HFFc6 (cell line): ENCODE results near the gene PXMP4. TPM values are rescaled to one million over a fixed set of nuclear protein-coding genes. Genes with fewer than 3 reads are reported as not detected.
A peak's percentile ranks its signal among the peaks of the same experiment; 100 is the strongest.

Experiments used
- DNase-seq: peaks from one replicate; pipeline ENCODE4 v3.0.0-alpha.2; 2018
- H3K27ac Mint-ChIP-seq: 2 replicates; pipeline ENCODE4 v1.8.0; 2020; ENCODE audit warnings: mild to moderate bottlenecking, mixed read lengths
- H3K27me3 Mint-ChIP-seq: 2 replicates; pipeline ENCODE4 v1.8.0; 2021; ENCODE audit warnings: mild to moderate bottlenecking, moderate library complexity, mixed read lengths; ENCODE audit not compliant: insufficient read depth
- H3K36me3 Mint-ChIP-seq: 2 replicates; pipeline ENCODE4 v1.8.0; 2021; ENCODE audit warnings: low read depth, mixed read lengths
- H3K4me1 Mint-ChIP-seq: 2 replicates; pipeline ENCODE4 v1.8.0; 2020; ENCODE audit warnings: low read depth, mixed read lengths
- H3K4me3 Mint-ChIP-seq: 2 replicates; pipeline ENCODE4 v1.8.0; 2020; ENCODE audit warnings: mild to moderate bottlenecking, moderate library complexity, mixed read lengths
- H3K9me3 Mint-ChIP-seq: 2 replicates; pipeline ENCODE4 v1.8.0; 2020; ENCODE audit warnings: mild to moderate bottlenecking, mixed read lengths
- total RNA-seq, 6 experiments: library from RNA; stranded (reverse); fragmentation: NEBNext Ultra II Directional; extraction: Animal tissue kit (Norgen Biotek cat#: 25700); gene quantifications; 2 replicates in 1 of 6; 3 replicates in 5 of 6; pipeline ENCODE4 v1.2.3, GENCODE V29; 2021
- TF ChIP-seq, protein P1 (sequence below): fragments of 200-600 bp; sonication (generic); IDR thresholded peaks from 2 replicates; pipeline ENCODE4 v1.5.0; 2021; ENCODE audit warnings: antibody characterized with exemption, mild to moderate bottlenecking

PXMP4 gene
- total RNA-seq, 6 experiments from 2014 or later = 8.3 to 14.4 (median 11.4) TPM

DNA sequence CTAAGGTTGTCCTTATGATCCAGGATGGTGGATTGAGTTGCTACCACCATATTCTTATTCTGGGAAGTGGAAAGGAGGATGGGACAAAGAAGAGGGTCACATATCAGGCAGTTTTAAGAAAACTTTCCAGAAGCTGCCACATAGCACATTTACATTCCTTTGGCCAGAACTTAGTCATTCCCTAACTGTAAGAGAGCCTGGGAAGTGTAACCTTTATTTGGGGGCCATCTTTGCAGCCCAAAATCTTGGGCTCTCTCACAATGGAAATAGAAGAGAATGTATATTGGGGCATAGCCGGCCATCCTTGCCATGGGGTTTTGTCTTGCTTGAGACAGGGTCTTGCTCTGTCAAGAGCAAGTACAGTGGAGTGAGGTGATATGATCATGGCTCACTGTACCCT is 20.1 kb upstream of the PXMP4 start:
- H3K4me1 Mint-ChIP-seq = peaks cover 10% of the 10 kb centered on the region; the same call in 1 of the 2 replicates
- peaks cover 23% of the 10 kb centered on the region for H3K9me3 Mint-ChIP-seq
- H3K27ac Mint-ChIP-seq = no peak overlapping the region; the same call in 1 of the 2 replicates
- no peak for DNase-seq
- no peaks in the 10 kb centered on the region for H3K27me3 Mint-ChIP-seq
- H3K36me3 Mint-ChIP-seq = peaks cover 25% of the 10 kb centered on the region
- TF ChIP-seq, protein P1, sequence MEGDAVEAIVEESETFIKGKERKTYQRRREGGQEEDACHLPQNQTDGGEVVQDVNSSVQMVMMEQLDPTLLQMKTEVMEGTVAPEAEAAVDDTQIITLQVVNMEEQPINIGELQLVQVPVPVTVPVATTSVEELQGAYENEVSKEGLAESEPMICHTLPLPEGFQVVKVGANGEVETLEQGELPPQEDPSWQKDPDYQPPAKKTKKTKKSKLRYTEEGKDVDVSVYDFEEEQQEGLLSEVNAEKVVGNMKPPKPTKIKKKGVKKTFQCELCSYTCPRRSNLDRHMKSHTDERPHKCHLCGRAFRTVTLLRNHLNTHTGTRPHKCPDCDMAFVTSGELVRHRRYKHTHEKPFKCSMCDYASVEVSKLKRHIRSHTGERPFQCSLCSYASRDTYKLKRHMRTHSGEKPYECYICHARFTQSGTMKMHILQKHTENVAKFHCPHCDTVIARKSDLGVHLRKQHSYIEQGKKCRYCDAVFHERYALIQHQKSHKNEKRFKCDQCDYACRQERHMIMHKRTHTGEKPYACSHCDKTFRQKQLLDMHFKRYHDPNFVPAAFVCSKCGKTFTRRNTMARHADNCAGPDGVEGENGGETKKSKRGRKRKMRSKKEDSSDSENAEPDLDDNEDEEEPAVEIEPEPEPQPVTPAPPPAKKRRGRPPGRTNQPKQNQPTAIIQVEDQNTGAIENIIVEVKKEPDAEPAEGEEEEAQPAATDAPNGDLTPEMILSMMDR = no peak
- no peak overlapping the region for H3K4me3 Mint-ChIP-seq

DNA sequence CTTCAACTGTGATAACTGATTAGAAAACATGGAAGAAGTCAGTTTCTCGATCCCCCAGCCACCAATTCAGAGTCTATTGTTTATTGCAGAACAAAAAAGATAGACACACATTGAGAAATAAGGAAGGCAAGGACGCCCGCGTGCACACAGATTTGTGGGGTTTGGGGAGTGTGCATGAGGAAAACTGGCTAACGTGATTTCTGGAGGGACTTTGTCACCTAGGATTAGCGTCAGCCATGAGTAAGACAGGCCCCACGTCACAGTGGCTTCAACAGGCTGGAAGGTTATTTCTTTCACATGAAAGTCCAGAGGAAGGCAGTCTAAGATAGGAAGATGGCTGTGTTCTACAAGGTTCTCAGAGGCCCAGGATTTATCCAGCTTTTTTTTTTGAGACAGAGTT is 19.4 kb upstream of the PXMP4 start:
- Mint-ChIP-seq H3K36me3 (peaks cover 23% of the 10 kb centered on the region), H3K27me3 (no peaks in the 10 kb centered on the region), H3K4me3 (no peak overlapping the region), H3K27ac (no peak overlapping the region; the same call in 1 of the 2 replicates), H3K9me3 (peaks cover 23% of the 10 kb centered on the region), H3K4me1 (peaks cover 12% of the 10 kb centered on the region)
- no peak for DNase-seq
- TF ChIP-seq, protein P1 = no peak

DNA sequence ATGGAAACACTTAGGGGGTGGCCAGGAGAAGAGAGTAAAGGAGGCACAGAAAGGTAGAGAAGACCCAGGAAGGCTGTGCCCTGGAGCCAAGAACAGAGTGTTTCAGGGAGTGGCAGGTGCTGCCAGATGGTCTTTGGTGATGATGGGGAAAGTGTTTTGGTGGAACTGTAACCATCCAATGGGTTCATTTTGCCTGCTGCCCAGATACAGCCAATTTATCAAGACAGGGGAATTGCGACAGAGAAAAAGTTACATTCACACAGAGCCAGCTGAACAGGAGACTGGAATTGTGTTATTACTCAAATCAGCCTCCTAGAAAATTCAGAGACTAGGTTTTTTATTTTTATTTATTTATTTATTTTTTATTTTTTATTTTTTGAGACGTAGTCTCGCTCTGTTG is 16.9 kb upstream of the PXMP4 start:
- Mint-ChIP-seq H3K27me3 (no peaks in the 10 kb centered on the region; the same call in 1 of the 2 replicates), H3K36me3 (peaks cover 23% of the 10 kb centered on the region), H3K27ac (no peak overlapping the region; the same call in 1 of the 2 replicates), H3K4me1 (peaks cover 31% of the 10 kb centered on the region), H3K4me3 (no peak overlapping the region), H3K9me3 (peaks cover 23% of the 10 kb centered on the region)
- no peak for DNase-seq
- TF ChIP-seq, protein P1 = no peak

DNA sequence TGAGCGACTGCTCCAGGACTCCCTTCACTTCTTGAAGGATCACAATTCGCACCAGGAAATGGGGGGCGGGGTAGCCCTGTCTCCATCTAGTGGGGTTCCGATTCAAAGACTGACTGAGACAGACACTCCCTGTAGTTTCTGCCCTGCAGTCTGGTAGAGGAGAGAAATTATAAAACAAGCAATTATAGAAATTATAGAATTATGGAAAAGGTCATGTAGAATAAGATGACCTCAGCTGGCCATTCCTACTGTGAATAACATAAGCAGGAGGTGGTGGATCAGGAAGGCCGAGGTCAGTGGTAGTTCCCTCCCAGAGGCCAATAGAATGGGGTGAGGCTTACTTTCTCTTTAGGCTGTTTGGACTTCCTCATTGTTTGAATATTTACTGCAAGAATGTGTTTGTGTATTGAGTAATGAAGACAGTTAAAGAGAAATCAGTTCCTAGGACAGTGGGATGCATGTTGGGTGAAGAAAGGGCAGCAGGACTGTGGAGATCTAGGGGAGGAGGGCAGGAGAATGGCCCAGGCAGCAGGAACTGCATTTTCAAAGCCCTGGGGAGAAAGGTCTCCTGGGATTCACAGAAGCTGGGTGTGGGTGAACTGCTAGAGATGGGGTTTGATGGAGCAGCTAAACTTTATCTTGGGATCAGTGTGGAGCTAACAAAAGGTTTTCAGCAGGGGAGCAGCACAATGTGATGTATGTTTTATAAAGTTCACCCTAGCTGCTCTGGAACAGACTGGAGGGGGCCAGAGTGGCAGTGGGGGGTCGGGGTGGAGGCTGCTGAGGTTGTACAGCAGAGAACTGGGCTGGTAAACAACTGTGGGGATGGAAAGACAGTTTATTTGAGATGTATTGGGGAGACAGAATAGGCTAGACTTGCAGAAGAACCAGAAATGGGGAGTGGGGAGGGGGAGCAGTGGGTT is 13.8 kb upstream of the PXMP4 start:
- H3K4me1 Mint-ChIP-seq = peaks cover 33% of the 10 kb centered on the region
- no peaks in the 10 kb centered on the region; the same call in 1 of the 2 replicates for H3K27me3 Mint-ChIP-seq
- peaks cover 23% of the 10 kb centered on the region for H3K9me3 Mint-ChIP-seq
- peak overlapping the region; percentile 92 for H3K27ac Mint-ChIP-seq
- H3K4me3 Mint-ChIP-seq = peak overlapping the region; percentile 91
- DNase-seq = peak; percentile 76
- peaks cover 23% of the 10 kb centered on the region for H3K36me3 Mint-ChIP-seq
- TF ChIP-seq, protein P1 = no peak

DNA sequence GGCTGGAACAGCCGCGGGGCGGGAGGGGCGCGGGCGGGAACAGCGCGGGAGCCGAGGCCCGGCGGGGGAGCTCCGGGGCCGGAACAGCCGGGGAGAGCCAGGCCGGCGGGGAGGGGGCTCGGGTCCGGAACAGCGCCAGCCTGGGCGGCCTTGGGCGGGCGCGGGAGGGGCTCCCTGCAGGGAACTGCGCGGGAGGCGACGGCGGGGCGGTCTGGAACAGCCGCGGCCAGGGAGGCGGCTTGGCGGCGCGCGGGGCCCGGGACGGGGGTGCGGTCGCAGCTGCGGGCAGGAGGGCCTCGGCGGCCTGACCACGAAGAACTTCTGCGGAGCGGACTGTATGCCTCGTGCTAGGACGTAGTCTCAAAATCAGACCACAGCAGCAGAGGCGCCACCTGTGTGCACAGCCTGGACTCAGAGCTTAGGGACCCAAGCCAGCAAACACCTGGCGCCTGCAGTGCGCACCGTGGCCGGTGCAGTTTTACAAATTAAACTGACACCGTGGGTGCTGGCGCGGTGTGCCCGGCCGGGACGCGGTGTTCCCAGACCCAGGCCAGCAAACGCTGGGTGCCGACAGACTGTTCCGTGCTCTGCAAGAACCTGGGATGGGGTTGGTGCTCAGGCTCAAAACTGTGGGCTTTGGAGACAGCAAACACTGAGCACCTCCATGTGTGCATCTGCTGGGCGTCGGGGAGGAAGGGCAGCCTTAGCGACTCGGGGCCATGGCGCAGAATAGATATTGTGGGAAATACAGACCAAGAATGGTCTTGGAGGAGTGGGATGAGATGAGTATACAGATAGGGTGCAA is 12.3 kb upstream of the PXMP4 start:
- peak; percentile 58 for DNase-seq
- TF ChIP-seq, protein P1 = no peak
- peaks cover 26% of the 10 kb centered on the region for H3K4me1 Mint-ChIP-seq
- H3K9me3 Mint-ChIP-seq = peaks cover 14% of the 10 kb centered on the region
- H3K4me3 Mint-ChIP-seq = peak overlapping the region; percentile 91
- H3K36me3 Mint-ChIP-seq = peaks cover 18% of the 10 kb centered on the region
- peak overlapping the region; percentile 92 for H3K27ac Mint-ChIP-seq
- peaks cover 4% of the 10 kb centered on the region; the same call in 1 of the 2 replicates for H3K27me3 Mint-ChIP-seq
